Gastrocnemius medialis (tissue), 4 donors: ENCODE results near the gene SLC66A2. TPM values are rescaled to one million over a fixed set of nuclear protein-coding genes. Genes with fewer than 3 reads are reported as not detected.
A peak's percentile ranks its signal among the peaks of the same experiment; 100 is the strongest.

ENCODE experiments used
- ATAC-seq, 2 donors: fragments of 150-250 bp; one replicate each; pipeline ENCODE4 v1.9.1; 2016
- DNase-seq, 2 donors: peaks; one replicate each; pipeline ENCODE4 v3.0.0-alpha.2; 2019
- H3K27ac ChIP-seq, 4 donors: fragments of 200-600 bp; sonication (generic); 1 replicate in 1 of 4; 2 replicates in 3 of 4; pipeline ENCODE4 v1.5.1; 2016 to 2018; ENCODE audit warnings: mild to moderate bottlenecking in 2 of 4, moderate library complexity in 1 of 4
- H3K27me3 ChIP-seq, 3 donors: fragments of 200-600 bp; sonication (generic) in 2 of 3; 1 replicate in 1 of 3; 2 replicates in 2 of 3; pipeline versions ENCODE4 v1.5.1 to v1.6.0; 2016 to 2019; ENCODE audit warnings: mild to moderate bottlenecking in 1 of 3, moderate library complexity in 1 of 3
- H3K36me3 ChIP-seq, 2 donors: fragments of 200-600 bp; sonication (generic) in 1 of 2; one replicate each; pipeline ENCODE4 v1.5.1; 2017 to 2018
- H3K4me1 ChIP-seq, 2 donors: fragments of 200-600 bp; sonication (generic) in 1 of 2; one replicate each; pipeline ENCODE4 v1.5.1; 2016 to 2017; ENCODE audit warnings: mild to moderate bottlenecking in 2 of 2
- H3K4me3 ChIP-seq, 4 donors: fragments of 200-600 bp; sonication (generic) in 3 of 4; 1 replicate in 1 of 4; 2 replicates in 3 of 4; pipeline ENCODE4 v1.5.1; 2016 to 2019; ENCODE audit warnings: mild to moderate bottlenecking in 2 of 4
- H3K9me3 ChIP-seq, 3 donors: fragments of 200-600 bp; sonication (generic) in 2 of 3; 1 replicate in 1 of 3; 2 replicates in 2 of 3; pipeline ENCODE4 v1.5.1; 2016 to 2019
- POLR2A ChIP-seq, 2 donors: fragments of 450-650 bp; IDR thresholded peaks; one replicate each; pipeline ENCODE4 v1.6.1; 2017; ENCODE audit warnings: antibody characterized with exemption in 2 of 2, mild to moderate bottlenecking in 2 of 2, moderate library complexity in 2 of 2
- in situ Hi-C, 4 donors: fragments of 200-750 bp; cut with MboI; loops; one replicate each; pipeline versions ENCODE4 v1.15.0 to v1.8.0; 2017; ENCODE audit warnings: low sequenced_read_pairs in 4 of 4
- intact Hi-C: fragments of 100-400 bp; cut with DNase I; formaldehyde crosslinking; loops from one replicate; pipeline ENCODE4 v1.15.1; 2023; ENCODE audit warnings: low total_unique reads
- total RNA-seq, 4 donors: library from RNA; depleted of rRNA; stranded (reverse); fragments of >200 nt; gene quantifications; one replicate each; pipeline versions ENCODE4 v1.1.0 to v1.2.3, GENCODE V29; 2016
- TF ChIP-seq, protein P1 (sequence below), 5 experiments: fragments of 450-650 bp in 3 of 5; fragments of 200-600 bp in 2 of 5; sonication (generic) in 2 of 5; IDR thresholded peaks in 4 of 5; conservative IDR thresholded peaks in 1 of 5; 1 replicate in 4 of 5; 2 replicates in 1 of 5; pipeline ENCODE4 v1.5.1; 2016 to 2019; ENCODE audit warnings: antibody characterized with exemption in 5 of 5, mild to moderate bottlenecking in 3 of 5, moderate library complexity in 3 of 5

The SLC66A2 gene
- total RNA-seq, 4 donors from 2014 or later: 43.3 to 121 (median 107) TPM

DNA sequence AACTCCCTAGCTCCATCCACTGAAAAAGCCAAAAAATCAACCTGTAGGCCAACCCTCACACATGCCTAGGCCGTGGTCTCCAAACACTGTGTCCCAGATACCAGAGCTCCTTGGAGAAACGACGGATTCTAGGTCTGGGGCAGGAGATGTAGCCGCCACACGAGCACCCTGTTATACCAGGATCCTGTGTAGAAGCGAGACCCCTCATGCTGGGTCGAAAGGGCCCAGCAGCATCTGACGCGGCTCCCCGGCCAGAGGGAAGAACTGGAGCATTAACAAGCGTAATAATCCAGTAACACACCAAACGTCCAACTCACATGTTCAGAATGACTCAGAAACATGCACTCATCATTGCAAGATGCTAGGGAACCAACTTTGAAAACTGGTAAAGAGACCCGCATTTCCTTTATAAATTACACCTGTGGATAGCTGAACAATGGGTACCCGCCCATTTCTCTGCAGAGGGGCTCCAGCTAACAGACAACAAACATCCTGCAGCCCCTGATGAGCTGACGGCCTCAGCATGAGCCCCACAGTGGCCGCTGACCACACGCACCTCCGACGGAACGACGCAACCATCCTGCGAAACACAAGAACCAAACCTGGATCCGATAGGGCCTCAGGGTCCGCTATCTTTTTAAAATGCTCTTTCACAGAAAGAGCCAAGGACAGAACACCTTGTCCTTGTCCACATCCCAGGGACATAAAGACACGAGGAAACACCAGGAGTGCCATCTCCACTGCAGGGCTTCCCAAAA is 14.2 kb downstream of the SLC66A2 start:
- intact Hi-C loops: no loop called here
- in situ Hi-C loops: no loop called here
- DNase-seq: peak in 1 of 2 donors; percentile 3

DNA sequence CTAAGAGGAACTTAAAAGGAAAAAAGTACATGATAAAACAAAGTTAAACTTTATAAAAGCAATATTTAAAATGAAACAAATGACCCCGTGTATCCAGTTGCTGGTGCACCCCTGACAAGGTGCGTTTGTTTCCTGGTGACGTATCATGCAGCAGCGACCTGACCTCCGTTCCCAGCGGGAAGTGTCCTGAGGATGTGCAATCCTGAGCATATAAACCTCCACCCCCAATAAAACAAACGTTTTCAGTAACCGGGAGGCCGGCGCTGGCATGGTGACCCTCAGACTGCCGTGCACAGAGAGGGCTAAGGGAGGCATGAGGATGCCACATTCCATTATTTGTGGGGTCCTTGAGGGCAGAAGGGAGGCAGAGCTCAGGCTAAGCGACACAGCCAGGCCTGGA is 14.8 kb downstream of the SLC66A2 start:
- in situ Hi-C loops (no loop called here), intact Hi-C loops (no loop called here)
- no peak for TF ChIP-seq POLR2A (IDR thresholded peaks at IDR 0.05)
- TF ChIP-seq, protein P1, sequence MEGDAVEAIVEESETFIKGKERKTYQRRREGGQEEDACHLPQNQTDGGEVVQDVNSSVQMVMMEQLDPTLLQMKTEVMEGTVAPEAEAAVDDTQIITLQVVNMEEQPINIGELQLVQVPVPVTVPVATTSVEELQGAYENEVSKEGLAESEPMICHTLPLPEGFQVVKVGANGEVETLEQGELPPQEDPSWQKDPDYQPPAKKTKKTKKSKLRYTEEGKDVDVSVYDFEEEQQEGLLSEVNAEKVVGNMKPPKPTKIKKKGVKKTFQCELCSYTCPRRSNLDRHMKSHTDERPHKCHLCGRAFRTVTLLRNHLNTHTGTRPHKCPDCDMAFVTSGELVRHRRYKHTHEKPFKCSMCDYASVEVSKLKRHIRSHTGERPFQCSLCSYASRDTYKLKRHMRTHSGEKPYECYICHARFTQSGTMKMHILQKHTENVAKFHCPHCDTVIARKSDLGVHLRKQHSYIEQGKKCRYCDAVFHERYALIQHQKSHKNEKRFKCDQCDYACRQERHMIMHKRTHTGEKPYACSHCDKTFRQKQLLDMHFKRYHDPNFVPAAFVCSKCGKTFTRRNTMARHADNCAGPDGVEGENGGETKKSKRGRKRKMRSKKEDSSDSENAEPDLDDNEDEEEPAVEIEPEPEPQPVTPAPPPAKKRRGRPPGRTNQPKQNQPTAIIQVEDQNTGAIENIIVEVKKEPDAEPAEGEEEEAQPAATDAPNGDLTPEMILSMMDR (IDR thresholded peaks at IDR 0.05 in 4 of 5, conservative IDR thresholded peaks at IDR 0.05 in 1 of 5): no peak
- Histone ChIP-seq H3K4me1 (peaks cover 17 to 44% of the 10 kb centered on the region in 2 donors), H3K27ac (no peak overlapping the region), H3K27me3 (no peaks in the 10 kb centered on the region), H3K36me3 (peaks cover 0 to 18% of the 10 kb centered on the region in 2 donors), H3K4me3 (no peak overlapping the region), H3K9me3 (no peaks in the 10 kb centered on the region)
- ATAC-seq (no peak), DNase-seq (peak in 1 of 2 donors; percentile 2)

More for the DNA sequence above, 14.2 kb downstream of the SLC66A2 start:
- TF ChIP-seq, protein P1 (IDR thresholded peaks at IDR 0.05 in 4 of 5, conservative IDR thresholded peaks at IDR 0.05 in 1 of 5): no peak
- no peak for TF ChIP-seq POLR2A (IDR thresholded peaks at IDR 0.05)
- H3K4me3 ChIP-seq: no peak overlapping the region
- H3K9me3 ChIP-seq: no peaks in the 10 kb centered on the region
- H3K27ac ChIP-seq: peak overlapping the region in 2 of 4 donors; percentile 13 to 14
- no peaks in the 10 kb centered on the region for H3K27me3 ChIP-seq
- peaks cover 21 to 50% of the 10 kb centered on the region in 2 donors for H3K4me1 ChIP-seq
- ATAC-seq: no peak
- peaks cover 0 to 25% of the 10 kb centered on the region in 2 donors for H3K36me3 ChIP-seq

DNA sequence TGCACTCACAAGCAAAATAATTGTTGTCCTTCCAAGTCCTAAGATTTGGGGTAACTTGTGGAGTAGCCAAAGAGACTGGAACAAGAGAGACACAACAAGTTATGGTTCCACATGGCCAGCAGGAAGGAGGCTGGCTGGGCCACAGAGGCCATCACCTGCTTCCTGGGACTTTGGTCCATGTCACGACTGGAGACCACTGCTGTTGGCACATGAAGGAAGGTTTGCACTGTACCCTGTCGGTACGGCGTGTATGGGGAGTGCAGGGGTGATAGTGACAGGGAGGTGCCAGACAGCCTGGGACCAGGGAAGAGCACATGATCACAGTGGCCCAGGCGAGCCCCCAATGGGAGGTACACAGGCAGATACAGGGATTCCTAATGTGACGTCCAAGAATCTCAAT is 15.5 kb downstream of the SLC66A2 start:
- Histone ChIP-seq H3K4me3 (no peak overlapping the region), H3K27me3 (no peaks in the 10 kb centered on the region), H3K27ac (no peak overlapping the region), H3K4me1 (peaks cover 17 to 37% of the 10 kb centered on the region in 2 donors), H3K9me3 (no peaks in the 10 kb centered on the region), H3K36me3 (peaks cover 0 to 17% of the 10 kb centered on the region in 2 donors)
- no peak for ATAC-seq
- intact Hi-C loops (no loop called here), in situ Hi-C loops (no loop called here)
- TF ChIP-seq, protein P1 (IDR thresholded peaks at IDR 0.05 in 4 of 5, conservative IDR thresholded peaks at IDR 0.05 in 1 of 5): no peak
- TF ChIP-seq POLR2A (IDR thresholded peaks at IDR 0.05): no peak
- peak in 1 of 2 donors; percentile 5 for DNase-seq

DNA sequence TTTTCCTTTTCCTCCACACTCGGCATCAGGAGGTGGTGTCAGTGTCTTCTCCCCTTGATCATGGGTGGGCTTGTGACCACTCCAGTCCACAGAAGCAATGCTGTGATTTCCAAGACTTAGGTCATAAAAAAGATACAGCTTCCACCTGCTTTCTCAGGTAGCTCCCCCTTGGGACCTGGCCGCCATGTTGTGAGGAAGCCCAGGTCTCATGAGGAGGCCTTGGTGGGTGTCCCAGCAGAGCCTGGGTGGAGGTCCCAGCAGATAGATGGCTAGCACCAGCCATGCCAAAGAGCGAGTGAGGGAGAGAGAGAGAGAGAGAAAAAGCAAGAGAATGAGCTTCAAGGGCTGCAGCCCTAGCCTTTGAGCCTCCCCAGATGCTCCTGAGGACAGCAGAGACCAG is 16.0 kb downstream of the SLC66A2 start:
- Histone ChIP-seq H3K36me3 (peaks cover 0 to 17% of the 10 kb centered on the region in 2 donors), H3K9me3 (no peaks in the 10 kb centered on the region), H3K27ac (no peak overlapping the region), H3K4me3 (no peak overlapping the region), H3K4me1 (peaks cover 17 to 32% of the 10 kb centered on the region in 2 donors), H3K27me3 (no peaks in the 10 kb centered on the region)
- ATAC-seq (no peak), DNase-seq (peak in 1 of 2 donors; percentile 4)
- in situ Hi-C loops: no loop called here
- TF ChIP-seq, protein P1 (IDR thresholded peaks at IDR 0.05 in 4 of 5, conservative IDR thresholded peaks at IDR 0.05 in 1 of 5): no peak
- TF ChIP-seq POLR2A (IDR thresholded peaks at IDR 0.05): no peak
- intact Hi-C loops: no loop called here
